BLaER1 treated with 17β-estradiol and CSF1 and Interleukin-3, amounts not matched to agents 10 nM and 100 nM (cell line): Measurements from ENCODE around the gene PLCB1.

ENCODE experiments used
- H3K27ac ChIP-seq, 11 experiments: shearing (Covaris generic); formaldehyde crosslinking; 2 replicates each; pipeline ENCODE4 v1.8.1; 2022
- H3K27me3 ChIP-seq, 11 experiments: shearing (Covaris generic); formaldehyde crosslinking; 2 replicates each; pipeline ENCODE4 v1.8.1; 2022
- H3K36me3 ChIP-seq, 11 experiments: shearing (Covaris generic); formaldehyde crosslinking; 2 replicates each; pipeline ENCODE4 v1.8.1; 2022
- H3K4me1 ChIP-seq, 10 experiments: shearing (Covaris generic); formaldehyde crosslinking; 2 replicates each; pipeline ENCODE4 v1.8.1; 2022
- H3K4me2 ChIP-seq, 11 experiments: shearing (Covaris generic); formaldehyde crosslinking; 2 replicates each; pipeline ENCODE4 v1.8.1; 2022
- H3K4me3 ChIP-seq, 10 experiments: shearing (Covaris generic); formaldehyde crosslinking; 2 replicates each; pipeline ENCODE4 v1.8.1; 2022
- H3K9ac ChIP-seq, 11 experiments: shearing (Covaris generic); formaldehyde crosslinking; 2 replicates each; pipeline ENCODE4 v1.8.1; 2022
- H3K9me3 ChIP-seq, 11 experiments: shearing (Covaris generic); formaldehyde crosslinking; replicated peaks in 1 of 11; 2 replicates each; pipeline ENCODE4 v1.8.1; 2022
- H4K20me1 ChIP-seq, 11 experiments: shearing (Covaris generic); formaldehyde crosslinking; 2 replicates each; pipeline ENCODE4 v1.8.1; 2022
- Cebpa-rat ChIP-seq, 11 experiments: shearing (Covaris generic); IDR thresholded peaks; 2 replicates each; pipeline ENCODE4 v1.8.1; 2022

Gene PLCB1

DNA sequence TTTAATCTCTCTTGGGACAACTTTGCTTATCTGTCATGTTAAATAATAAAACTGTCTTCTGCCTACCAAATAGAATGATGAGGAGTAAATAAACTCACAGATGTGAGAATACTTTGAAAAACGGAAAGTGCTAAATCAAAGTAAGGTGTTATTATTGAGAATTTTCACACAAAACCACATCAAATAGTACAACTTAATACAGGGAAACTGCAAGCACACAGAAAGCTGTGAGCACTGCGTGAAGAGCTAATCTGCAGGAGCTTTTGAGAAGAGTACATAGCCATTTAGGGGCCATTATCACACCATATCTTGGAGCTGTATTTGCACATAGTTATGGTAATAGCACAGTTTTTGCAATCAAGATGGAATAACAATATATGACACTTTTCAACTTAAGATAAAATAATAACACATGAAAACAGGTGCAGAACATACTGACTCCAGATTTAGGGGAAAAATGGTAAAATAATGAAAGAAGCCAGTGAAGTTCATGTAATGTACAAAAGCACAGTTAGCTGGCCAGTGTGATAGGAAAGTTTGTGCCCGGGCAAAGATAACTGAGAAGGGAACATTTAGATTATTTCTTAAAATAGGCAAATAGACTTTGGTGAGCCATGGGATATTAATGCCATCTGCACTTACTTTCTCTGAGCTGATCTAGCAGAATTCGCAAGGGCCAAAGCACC, 538.3 kb downstream of the PLCB1 start:
- Histone ChIP-seq H3K9ac (no peak overlapping the region), H3K27me3 (no peaks in the 10 kb centered on the region), H3K36me3 (peaks cover 0 to 12% (median 0%) of the 10 kb centered on the region in 11 experiments; a peak in 4 of 22 replicates), H3K4me1 (no peaks in the 10 kb centered on the region), H3K27ac (no peak overlapping the region), H4K20me1 (no peaks in the 10 kb centered on the region), H3K9me3 (0 out of 22 replicates have a peak, but pooled peaks cover 0 to 5% (median 0%) of the 10 kb centered on the region in 11 experiments), H3K4me3 (no peak overlapping the region), H3K4me2 (no peak overlapping the region)
- TF ChIP-seq Cebpa-rat (IDR thresholded peaks at IDR 0.05), result no peak

DNA sequence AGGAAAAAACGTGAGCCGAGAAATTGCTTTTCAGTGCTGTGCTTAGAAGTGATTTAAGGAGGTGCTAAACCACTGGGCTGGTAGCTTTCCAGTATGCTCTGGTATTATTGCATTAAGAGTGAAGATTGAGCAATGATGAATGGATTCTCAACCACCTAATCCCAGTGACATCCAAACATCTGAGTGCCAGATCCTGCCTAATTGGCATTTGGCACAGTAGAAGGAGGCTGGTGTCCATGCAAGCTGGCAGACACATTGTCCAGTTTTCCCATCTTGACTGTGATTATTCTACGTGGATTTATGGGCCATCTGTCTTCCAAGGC, 538.8 kb downstream of the PLCB1 start:
- Histone ChIP-seq H3K27me3 (no peaks in the 10 kb centered on the region), H3K9me3 (peaks cover 0 to 6% (median under 1%) of the 10 kb centered on the region in 11 experiments; a peak in 4 of 22 replicates), H4K20me1 (no peaks in the 10 kb centered on the region), H3K4me2 (no peak overlapping the region), H3K4me1 (no peaks in the 10 kb centered on the region), H3K27ac (no peak overlapping the region), H3K9ac (no peak overlapping the region), H3K4me3 (no peak overlapping the region), H3K36me3 (peaks cover 0 to 14% (median 0%) of the 10 kb centered on the region in 11 experiments; a peak in 4 of 22 replicates)
- TF ChIP-seq Cebpa-rat (IDR thresholded peaks at IDR 0.05), result no peak

DNA sequence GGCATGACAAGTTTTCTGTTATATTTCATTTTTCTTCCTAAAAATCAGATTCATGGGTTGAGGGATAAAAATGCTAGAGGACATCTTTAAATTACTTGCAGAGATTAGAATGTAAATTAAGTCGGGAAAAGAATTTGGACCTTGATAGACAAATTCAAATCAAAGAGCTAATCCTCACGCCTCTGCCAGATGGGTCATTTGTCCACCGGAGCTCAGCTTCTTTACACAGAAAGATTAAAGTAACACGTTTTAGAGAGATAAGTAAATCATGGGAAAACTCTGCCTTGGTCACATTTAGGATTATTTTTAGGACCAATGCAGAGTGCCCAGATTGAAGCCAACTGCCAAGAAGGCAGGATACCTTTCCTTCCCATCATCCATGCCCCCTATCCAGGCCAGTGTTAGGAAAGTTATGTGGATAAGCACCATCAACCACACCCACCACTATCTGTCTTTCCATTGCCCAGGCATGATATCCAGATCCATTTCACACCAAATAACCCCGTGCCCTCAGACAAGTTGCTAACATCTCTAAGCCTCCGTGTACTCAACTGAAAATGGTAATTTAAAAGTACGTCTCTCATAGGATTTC, 539.4 kb downstream of the PLCB1 start:
- TF ChIP-seq Cebpa-rat (IDR thresholded peaks at IDR 0.05), result no peak
- H3K36me3 ChIP-seq, result peaks cover 0 to 16% (median 0%) of the 10 kb centered on the region in 11 experiments; a peak in 4 of 22 replicates
- H4K20me1 ChIP-seq, result no peaks in the 10 kb centered on the region
- H3K27ac ChIP-seq, result no peak overlapping the region
- H3K9ac ChIP-seq, result no peak overlapping the region
- no peak overlapping the region for H3K4me2 ChIP-seq
- no peaks in the 10 kb centered on the region for H3K27me3 ChIP-seq
- no peaks in the 10 kb centered on the region for H3K4me1 ChIP-seq
- H3K9me3 ChIP-seq, result peaks cover 0 to 7% (median 4%) of the 10 kb centered on the region in 11 experiments; a peak in 5 of 22 replicates
- H3K4me3 ChIP-seq, result no peak overlapping the region

DNA sequence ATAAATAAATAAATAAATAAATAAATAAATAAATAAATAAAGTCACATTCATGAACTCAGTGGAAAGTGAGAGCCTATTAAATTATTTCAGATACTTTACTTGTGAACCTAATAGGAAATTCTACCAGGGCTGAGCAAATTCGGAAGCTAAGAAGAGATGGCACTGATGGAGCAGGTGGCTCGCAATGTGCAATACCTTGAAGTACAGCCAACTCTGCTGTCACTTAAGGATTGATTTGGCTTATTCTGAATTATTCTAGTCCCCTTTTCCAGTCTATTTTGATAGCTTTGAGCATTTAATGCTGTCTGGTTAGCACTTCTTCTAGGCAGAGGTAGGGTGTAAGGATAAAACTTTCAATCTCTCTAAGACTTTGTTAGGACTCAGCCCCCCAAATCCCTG, 541.0 kb downstream of the PLCB1 start:
- H3K36me3 ChIP-seq, result peaks cover 0 to 16% (median 0%) of the 10 kb centered on the region in 11 experiments; a peak in 3 of 22 replicates
- no peaks in the 10 kb centered on the region for H3K27me3 ChIP-seq
- H3K9ac ChIP-seq, result no peak overlapping the region
- TF ChIP-seq Cebpa-rat (IDR thresholded peaks at IDR 0.05), result no peak
- H3K27ac ChIP-seq, result no peak overlapping the region
- peaks cover 0 to 9% (median under 1%) of the 10 kb centered on the region in 10 experiments; a peak in 7 of 20 replicates for H3K4me1 ChIP-seq
- no peaks in the 10 kb centered on the region for H4K20me1 ChIP-seq
- H3K9me3 ChIP-seq, result peaks cover 0 to 15% (median 4%) of the 10 kb centered on the region in 11 experiments; a peak in 6 of 22 replicates
- no peak overlapping the region for H3K4me3 ChIP-seq
- H3K4me2 ChIP-seq, result no peak overlapping the region

DNA sequence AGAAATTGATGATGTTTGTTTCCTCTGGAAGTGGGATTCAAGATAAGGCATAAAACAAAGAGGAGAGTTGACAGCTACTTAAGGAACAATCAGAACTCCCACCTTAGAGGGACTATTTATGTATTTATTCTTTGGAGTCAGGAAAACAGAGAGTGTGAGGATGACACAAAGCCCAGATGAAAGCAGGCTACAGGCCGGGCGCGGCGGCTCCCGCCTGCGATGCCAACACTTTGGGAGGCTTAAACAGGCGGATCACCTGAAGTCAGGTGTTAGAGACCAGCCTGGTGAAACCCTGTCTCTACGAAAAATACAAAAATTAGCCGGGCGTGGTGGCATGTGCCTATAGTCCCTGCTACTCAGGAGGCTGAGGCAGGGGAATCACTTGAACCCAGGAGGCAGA, 543.8 kb downstream of the PLCB1 start:
- Histone ChIP-seq H4K20me1 (no peaks in the 10 kb centered on the region), H3K36me3 (peaks cover 0 to 16% (median 0%) of the 10 kb centered on the region in 11 experiments; a peak in 3 of 22 replicates), H3K4me3 (no peak overlapping the region), H3K27me3 (no peaks in the 10 kb centered on the region), H3K4me2 (no peak overlapping the region), H3K9ac (no peak overlapping the region), H3K27ac (no peak overlapping the region), H3K9me3 (peaks cover 0 to 15% (median 4%) of the 10 kb centered on the region in 11 experiments; a peak in 6 of 22 replicates), H3K4me1 (peaks cover 0 to 22% (median 10%) of the 10 kb centered on the region in 10 experiments; a peak in 12 of 20 replicates)
- TF ChIP-seq Cebpa-rat (IDR thresholded peaks at IDR 0.05), result no peak

DNA sequence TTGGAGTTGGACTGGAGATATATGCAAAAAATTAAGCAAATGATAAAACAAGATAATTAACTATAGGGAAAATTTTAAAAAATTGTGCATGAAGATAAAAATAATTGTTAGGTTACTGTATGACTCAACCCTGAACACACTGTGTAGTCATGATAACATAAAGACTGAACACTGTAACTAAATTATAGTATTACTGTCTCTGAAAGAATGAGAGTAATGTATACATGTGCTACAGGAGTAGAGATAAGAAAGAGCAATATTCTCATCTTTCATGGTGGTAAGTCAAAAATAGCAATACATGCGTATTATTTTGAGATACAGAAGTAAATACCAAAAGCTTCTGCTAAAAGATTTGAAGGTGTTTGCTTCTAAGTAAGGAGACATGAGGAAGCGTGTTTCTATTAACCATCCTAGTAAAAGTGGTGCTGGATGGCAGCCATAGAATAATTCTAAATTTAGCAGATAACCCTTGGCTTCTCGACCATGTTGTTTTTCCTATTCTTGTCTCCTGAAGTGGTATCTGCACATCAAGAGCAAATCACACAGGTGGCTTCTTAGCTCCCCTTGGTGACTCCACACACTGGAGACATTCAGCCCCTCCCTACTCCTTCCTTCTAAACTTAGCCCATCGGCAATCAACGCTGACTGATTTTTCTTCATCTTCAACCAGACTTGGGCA, 546.2 kb downstream of the PLCB1 start:
- no peak overlapping the region for H3K4me3 ChIP-seq
- peak overlapping the region in 7 of 11 experiments; percentile 25 to 62 (median 54); a peak in 12 of 22 replicates for H3K4me2 ChIP-seq
- H3K9me3 ChIP-seq, result peaks cover 0 to 15% (median 4%) of the 10 kb centered on the region in 11 experiments; a peak in 6 of 22 replicates
- H4K20me1 ChIP-seq, result no peaks in the 10 kb centered on the region
- H3K36me3 ChIP-seq, result peaks cover 0 to 16% (median 0%) of the 10 kb centered on the region in 11 experiments; a peak in 3 of 22 replicates
- no peaks in the 10 kb centered on the region for H3K27me3 ChIP-seq
- TF ChIP-seq Cebpa-rat (IDR thresholded peaks at IDR 0.05), result no peak
- peaks cover 0 to 22% (median 10%) of the 10 kb centered on the region in 10 experiments; a peak in 12 of 20 replicates for H3K4me1 ChIP-seq
- no peak overlapping the region for H3K27ac ChIP-seq
- H3K9ac ChIP-seq, result no peak overlapping the region

DNA sequence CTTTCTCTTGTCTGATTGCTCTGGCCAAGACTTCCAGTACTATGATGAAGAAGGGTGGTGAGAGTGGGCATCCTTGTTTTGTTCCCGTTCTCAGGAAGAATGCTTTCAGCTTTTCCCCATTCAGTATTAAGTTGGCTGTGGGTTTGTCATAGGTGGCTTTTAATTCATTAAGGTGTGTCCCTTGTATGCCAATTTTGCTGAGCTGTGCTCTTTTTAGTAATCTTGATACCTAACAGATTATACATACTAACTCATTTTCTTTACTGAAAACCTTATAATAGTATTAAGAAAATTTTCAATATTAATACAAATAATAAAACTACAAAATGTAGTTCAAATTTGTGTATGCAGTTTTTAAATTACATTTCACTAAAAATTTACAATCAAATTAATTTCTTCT, 557.3 kb downstream of the PLCB1 start:
- Histone ChIP-seq H3K4me2 (no peak overlapping the region), H3K27ac (no peak overlapping the region), H3K27me3 (no peaks in the 10 kb centered on the region), H3K9me3 (peaks cover 9 to 29% (median 19%) of the 10 kb centered on the region in 11 experiments), H3K4me1 (peaks cover 0 to 19% (median 11%) of the 10 kb centered on the region in 10 experiments; a peak in 13 of 20 replicates), H4K20me1 (no peaks in the 10 kb centered on the region), H3K4me3 (no peak overlapping the region), H3K36me3 (peaks cover 0 to 12% (median 4%) of the 10 kb centered on the region in 11 experiments; a peak in 9 of 22 replicates), H3K9ac (no peak overlapping the region)
- no peak for TF ChIP-seq Cebpa-rat (IDR thresholded peaks at IDR 0.05)

DNA sequence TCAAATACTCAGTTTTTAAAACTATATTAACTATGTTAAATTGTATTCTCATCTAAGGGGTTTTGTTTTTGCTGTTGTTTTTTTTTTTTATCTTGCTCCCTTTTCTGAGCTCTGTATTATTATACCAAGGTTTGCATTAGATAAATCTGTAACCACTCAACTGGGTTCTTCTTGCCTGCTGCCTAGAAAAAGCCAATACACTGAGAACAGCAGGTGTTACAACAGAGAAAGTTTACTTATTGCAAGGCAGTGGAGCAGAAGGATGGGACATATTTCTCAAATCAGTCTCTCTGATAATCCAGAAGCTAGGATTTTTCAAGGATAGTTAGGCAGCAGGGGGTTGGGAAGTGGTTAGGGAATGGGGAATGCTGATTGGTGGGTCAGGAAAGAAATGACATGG, 558.0 kb downstream of the PLCB1 start:
- H3K9me3 ChIP-seq, result peaks cover 9 to 29% (median 19%) of the 10 kb centered on the region in 11 experiments
- H4K20me1 ChIP-seq, result no peaks in the 10 kb centered on the region
- TF ChIP-seq Cebpa-rat (IDR thresholded peaks at IDR 0.05), result no peak
- no peak overlapping the region for H3K9ac ChIP-seq
- H3K36me3 ChIP-seq, result peaks cover 0 to 12% (median 4%) of the 10 kb centered on the region in 11 experiments; a peak in 9 of 22 replicates
- H3K27ac ChIP-seq, result no peak overlapping the region
- no peak overlapping the region for H3K4me3 ChIP-seq
- H3K4me1 ChIP-seq, result peaks cover 0 to 19% (median 11%) of the 10 kb centered on the region in 10 experiments; a peak in 13 of 20 replicates
- no peak overlapping the region for H3K4me2 ChIP-seq
- H3K27me3 ChIP-seq, result no peaks in the 10 kb centered on the region

DNA sequence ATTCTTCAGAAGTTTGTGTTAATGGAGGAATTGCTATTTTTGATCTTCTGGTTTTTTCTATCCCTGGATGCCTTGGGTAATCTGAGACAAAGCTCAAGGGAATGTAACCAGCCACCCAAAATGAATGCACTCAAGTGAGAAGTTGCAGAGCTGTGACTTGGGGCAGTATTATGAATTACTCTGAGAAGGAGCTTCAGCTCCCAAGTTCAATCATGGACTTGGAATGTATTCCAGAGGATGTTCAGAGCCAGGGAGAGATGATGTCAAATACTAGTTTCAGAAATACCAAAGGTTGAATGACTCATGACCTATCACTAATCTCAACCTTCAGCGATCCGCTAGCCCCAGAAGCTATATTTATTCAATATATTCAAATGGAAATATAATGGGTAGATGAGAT, 561.6 kb downstream of the PLCB1 start:
- no peak overlapping the region for H3K9ac ChIP-seq
- no peaks in the 10 kb centered on the region for H3K27me3 ChIP-seq
- peak overlapping the region in 8 of 11 experiments; percentile 3 to 59 (median 42); a peak in 14 of 22 replicates for H3K4me2 ChIP-seq
- H3K9me3 ChIP-seq, result peaks cover 9 to 22% (median 19%) of the 10 kb centered on the region in 11 experiments
- no peak overlapping the region for H3K4me3 ChIP-seq
- no peak overlapping the region for H3K27ac ChIP-seq
- H3K4me1 ChIP-seq, result peaks cover 0 to 19% (median 11%) of the 10 kb centered on the region in 10 experiments; a peak in 13 of 20 replicates
- H4K20me1 ChIP-seq, result no peaks in the 10 kb centered on the region
- no peak for TF ChIP-seq Cebpa-rat (IDR thresholded peaks at IDR 0.05)
- peaks cover 0 to 15% (median 4%) of the 10 kb centered on the region in 11 experiments; a peak in 8 of 22 replicates for H3K36me3 ChIP-seq
